NCI-H1048 (cell line): ENCODE data around the gene HLA-DOA.
A peak's percentile ranks its signal among the peaks of the same experiment; 100 is the strongest.

Experiments
- DNase-seq: peaks from one replicate; lab custom pipeline; 2025; lab: John Stamatoyannopoulos, UW

The HLA-DOA gene

GRCh38 chr6:32977953-32978324 lies 31.5 kb downstream of the HLA-DOA start:
- DNase-seq, result no peak

- no peak for DNase-seq
Observed at GRCh38 chr6:32977272-32977952, 32.0 kb downstream of the HLA-DOA start.

GRCh38 chr6:32976334-32977069 lies 32.9 kb downstream of the HLA-DOA start:
- no peak for DNase-seq

- DNase-seq, result no peak
Observed at GRCh38 chr6:32975886-32976285, 33.5 kb downstream of the HLA-DOA start.

- no peak for DNase-seq
Observed at GRCh38 chr6:32974541-32975308, 34.7 kb downstream of the HLA-DOA start.

- no peak for DNase-seq
Observed at GRCh38 chr6:32974016-32974333, 35.4 kb downstream of the HLA-DOA start.

- DNase-seq, result no peak
Observed at GRCh38 chr6:32973144-32974015, 36.0 kb downstream of the HLA-DOA start.

- no peak for DNase-seq
Observed at GRCh38 chr6:32972353-32973143, 36.8 kb downstream of the HLA-DOA start.

GRCh38 chr6:32971581-32972352 lies 37.6 kb downstream of the HLA-DOA start:
- peak; percentile 98 for DNase-seq

- DNase-seq, result no peak
Observed at GRCh38 chr6:32971242-32971580, 38.2 kb downstream of the HLA-DOA start.

GRCh38 chr6:32970413-32971241 lies 38.8 kb downstream of the HLA-DOA start:
- DNase-seq, result no peak

- DNase-seq, result peak; percentile 60
Observed at GRCh38 chr6:32969685-32970412, 39.5 kb downstream of the HLA-DOA start.

- no peak for DNase-seq
Observed at GRCh38 chr6:32968867-32969684, 40.3 kb downstream of the HLA-DOA start.

GRCh38 chr6:32968093-32968866 lies 41.1 kb downstream of the HLA-DOA start, which contains the start of gene BRD2:
TSS of gene BRD2 (plus strand) at chr6:32968594. CDS start at chr6:32972899, 4,305 bp downstream.
- DNase-seq, result peak; percentile 82

- no peak for DNase-seq
Observed at GRCh38 chr6:32967151-32968091, 42.0 kb downstream of the HLA-DOA start.

- no peak for DNase-seq
Observed at GRCh38 chr6:32964776-32965175, 44.6 kb downstream of the HLA-DOA start.
